ENCODE measurements around the gene EXPH5. TPM values are rescaled to one million over a fixed set of nuclear protein-coding genes. Genes with fewer than 3 reads are reported as not detected.

EXPH5 gene
- polyA plus RNA-seq, 1 donor (not counting 4 experiments of a cell fraction or from before 2014, with no cell fraction given) = 11.7 TPM

DNA sequence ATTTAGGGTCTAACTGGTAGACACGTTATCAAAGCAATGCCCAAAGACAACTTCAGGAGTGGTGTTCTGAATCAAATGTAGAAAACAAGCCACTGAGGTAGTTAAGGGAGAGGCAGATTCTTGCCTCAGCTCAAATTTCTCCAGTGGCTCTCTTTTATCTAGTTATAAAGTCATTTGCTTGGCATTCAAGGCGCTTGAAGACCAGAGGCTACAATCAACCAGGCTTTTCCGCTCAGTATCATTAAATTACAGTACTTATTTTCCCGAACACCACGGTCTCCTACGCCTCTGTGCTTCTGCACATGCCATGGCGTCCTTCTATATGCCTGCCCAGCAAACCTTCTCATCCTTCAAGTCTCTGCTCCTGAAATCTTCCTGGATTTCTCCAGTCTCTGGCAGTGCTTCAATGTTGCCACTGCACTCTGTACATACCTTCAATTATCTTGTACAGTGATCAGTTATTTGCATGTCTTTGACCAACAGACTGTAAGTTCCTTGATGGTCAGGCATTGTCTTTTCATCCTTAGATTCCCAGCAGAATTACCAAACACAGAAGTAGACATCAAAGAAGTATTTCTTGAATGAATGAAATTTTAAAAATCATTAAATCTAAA is 96.8 kb downstream of the EXPH5 start:
- Histone ChIP-seq H2AFZ (ENCODE audit: control insufficient read depth, low read length) (peak overlapping the region; percentile 82), H3K9ac (ENCODE audit: control insufficient read depth, extremely low read depth, insufficient read depth, low read length) (peak overlapping the region; percentile 76)
- dilution Hi-C loops (cut with MboI; ENCODE audit: extremely low pct_ligation_motif_present, low sequenced_read_pairs) = no loop called here

GRCh38 chr11:108495326-108495725 is 98.2 kb downstream of the EXPH5 start:
- Histone ChIP-seq H3K4me3 (ENCODE audit: control insufficient read depth in 2 of 3, extremely low read depth in 1 of 3, insufficient read depth in 2 of 3, low read depth in 1 of 3, low read length in 3 of 3) (no peak overlapping the region), H3K4me1 (ENCODE audit: control insufficient read depth, extremely low read depth, insufficient read depth, low read length) (peaks cover 15% of the 10 kb centered on the region), H3K36me3 (ENCODE audit: control insufficient read depth in 2 of 2, extremely low read depth in 1 of 2, insufficient read depth in 2 of 2, low read length in 2 of 2) (no peaks in the 10 kb centered on the region), H3K79me2 (ENCODE audit: control insufficient read depth, insufficient read depth, low read length) (no peaks in the 10 kb centered on the region), H3K9ac (ENCODE audit: control insufficient read depth, extremely low read depth, insufficient read depth, low read length) (no peak overlapping the region), H3K27ac (ENCODE audit: control insufficient read depth, insufficient read depth, low read length) (no peak overlapping the region), H4K20me1 (ENCODE audit: control insufficient read depth, extremely low read depth, insufficient read depth, low read length) (no peaks in the 10 kb centered on the region), H3K9me1 (ENCODE audit: control insufficient read depth, extremely low read depth, insufficient read depth, low read length) (no peaks in the 10 kb centered on the region), H2AFZ (ENCODE audit: control insufficient read depth, low read length) (no peak overlapping the region), H3K4me2 (ENCODE audit: control insufficient read depth, extremely low read depth, insufficient read depth, low read depth, low read length) (no peak overlapping the region), H3K9me3 (ENCODE audit: control insufficient read depth, low read depth, low read length) (no peaks in the 10 kb centered on the region), H3K27me3 (ENCODE audit: control insufficient read depth, extremely low read depth, insufficient read depth, low read length) (no peaks in the 10 kb centered on the region)
- dilution Hi-C loops (cut with MboI; ENCODE audit: extremely low pct_ligation_motif_present, low sequenced_read_pairs) = no loop called here
- DNase-seq (ENCODE audit: low read depth, low spot score) (no peak), FAIRE-seq (no peak)
- no peak for TF ChIP-seq CTCF (optimal IDR thresholded peaks at IDR 0.05 in 1 of 3, IDR thresholded peaks at IDR 0.05 in 1 of 3, conservative IDR thresholded peaks at IDR 0.05 in 1 of 3; ENCODE audit: extremely low read depth in 1 of 3, insufficient read depth in 2 of 3, low read length in 3 of 3)
- TF ChIP-seq EZH2 (IDR thresholded peaks at IDR 0.05; ENCODE audit: low read length) = no peak

More for the DNA sequence above, 96.8 kb downstream of the EXPH5 start:
- peak overlapping the region; percentile 91 for H3K27ac ChIP-seq (ENCODE audit: control insufficient read depth, insufficient read depth, low read length)
- no peaks in the 10 kb centered on the region for H3K9me1 ChIP-seq (ENCODE audit: control insufficient read depth, extremely low read depth, insufficient read depth, low read length)
- peak overlapping the region in 2 of 3 experiments; percentile 11 to 54 for H3K4me3 ChIP-seq (ENCODE audit: control insufficient read depth in 2 of 3, extremely low read depth in 1 of 3, insufficient read depth in 2 of 3, low read depth in 1 of 3, low read length in 3 of 3)
- TF ChIP-seq EZH2 (IDR thresholded peaks at IDR 0.05; ENCODE audit: low read length) = no peak
- TF ChIP-seq CTCF (optimal IDR thresholded peaks at IDR 0.05 in 1 of 3, IDR thresholded peaks at IDR 0.05 in 1 of 3, conservative IDR thresholded peaks at IDR 0.05 in 1 of 3; ENCODE audit: extremely low read depth in 1 of 3, insufficient read depth in 2 of 3, low read length in 3 of 3) = no peak
- peak; percentile 32 for FAIRE-seq
- H3K79me2 ChIP-seq (ENCODE audit: control insufficient read depth, insufficient read depth, low read length) = no peaks in the 10 kb centered on the region
- no peaks in the 10 kb centered on the region for H3K36me3 ChIP-seq (ENCODE audit: control insufficient read depth in 2 of 2, extremely low read depth in 1 of 2, insufficient read depth in 2 of 2, low read length in 2 of 2)
- H3K4me1 ChIP-seq (ENCODE audit: control insufficient read depth, extremely low read depth, insufficient read depth, low read length) = peaks cover 22% of the 10 kb centered on the region
- peak overlapping the region; percentile 89 for H3K4me2 ChIP-seq (ENCODE audit: control insufficient read depth, extremely low read depth, insufficient read depth, low read depth, low read length)
- H3K9me3 ChIP-seq (ENCODE audit: control insufficient read depth, low read depth, low read length) = no peaks in the 10 kb centered on the region
- H3K27me3 ChIP-seq (ENCODE audit: control insufficient read depth, extremely low read depth, insufficient read depth, low read length) = no peaks in the 10 kb centered on the region
- no peaks in the 10 kb centered on the region for H4K20me1 ChIP-seq (ENCODE audit: control insufficient read depth, extremely low read depth, insufficient read depth, low read length)
- DNase-seq (ENCODE audit: low read depth, low spot score) = no peak

All from keratinocyte (primary cell).